Inflammatory macrophage (primary cell): Measurements from ENCODE around the gene EYA4.

ENCODE experiments used
- DNase-seq, 2 donors: peaks; one replicate each; pipeline ENCODE4 v3.0.0-alpha.2; 2020 to 2022

The EYA4 gene

GRCh38 chr6:133289733-133290306 is 48.7 kb downstream of the EYA4 start:
- DNase-seq: no peak

- DNase-seq: no peak
Observed at GRCh38 chr6:133290930-133291329, 49.8 kb downstream of the EYA4 start.

- no peak for DNase-seq
Observed at GRCh38 chr6:133291671-133292070, 50.5 kb downstream of the EYA4 start.

- DNase-seq: no peak
Observed at GRCh38 chr6:133297657-133298056, 56.5 kb downstream of the EYA4 start.

GRCh38 chr6:133298335-133298734 is 57.2 kb downstream of the EYA4 start:
- no peak for DNase-seq

GRCh38 chr6:133298801-133299200 is 57.6 kb downstream of the EYA4 start:
- no peak for DNase-seq

- no peak for DNase-seq
Observed at GRCh38 chr6:133300896-133301295, 59.7 kb downstream of the EYA4 start.

GRCh38 chr6:133301835-133302234 is 60.7 kb downstream of the EYA4 start:
- no peak for DNase-seq

GRCh38 chr6:133306931-133307330 is 65.8 kb downstream of the EYA4 start:
- no peak for DNase-seq

- no peak for DNase-seq
Observed at GRCh38 chr6:133309579-133309978, 68.4 kb downstream of the EYA4 start.

- DNase-seq: no peak
Observed at GRCh38 chr6:133312006-133312405, 70.8 kb downstream of the EYA4 start.

GRCh38 chr6:133313068-133313467 is 71.9 kb downstream of the EYA4 start:
- DNase-seq: no peak

GRCh38 chr6:133314947-133315346 is 73.8 kb downstream of the EYA4 start:
- DNase-seq: no peak

GRCh38 chr6:133315811-133316210 is 74.7 kb downstream of the EYA4 start:
- DNase-seq: no peak

- no peak for DNase-seq
Observed at GRCh38 chr6:133317704-133318103, 76.5 kb downstream of the EYA4 start.

- DNase-seq: no peak
Observed at GRCh38 chr6:133326584-133326983, 85.4 kb downstream of the EYA4 start.

- DNase-seq: no peak
Observed at GRCh38 chr6:133333852-133334251, 92.7 kb downstream of the EYA4 start.

- no peak for DNase-seq
Observed at GRCh38 chr6:133337308-133337707, 96.2 kb downstream of the EYA4 start.

- DNase-seq: no peak
Observed at GRCh38 chr6:133339543-133340384, 98.6 kb downstream of the EYA4 start.

- DNase-seq: no peak
Observed at GRCh38 chr6:133340557-133340956, 99.4 kb downstream of the EYA4 start.

GRCh38 chr6:133341607-133342158 is 100.5 kb downstream of the EYA4 start:
- no peak for DNase-seq

GRCh38 chr6:133343220-133343619 is 102.1 kb downstream of the EYA4 start:
- DNase-seq: no peak

GRCh38 chr6:133348846-133349245 is 107.7 kb downstream of the EYA4 start:
- no peak for DNase-seq

GRCh38 chr6:133350928-133351327 is 109.8 kb downstream of the EYA4 start:
- DNase-seq: no peak
